Panc1 (cell line): ENCODE results near the gene PDZD2. TPM values are rescaled to one million over a fixed set of nuclear protein-coding genes. Genes with fewer than 3 reads are reported as not detected.

Experiments
- ATAC-seq: fragments of 200-7000 bp; cut with Tn5 transposase; 2 replicates; pipeline ENCODE4 v1.9.1; 2020; ENCODE audit warnings: mild to moderate bottlenecking, moderate library complexity
- BruUV-seq: library from RNA; stranded (reverse); fragments of 400-500 nt; replicated peaks from 2 replicates; lab custom pipeline; 2021; lab: Mats Ljungman, UMichigan
- CTCF ChIA-PET: fragments of 300-600 bp; sonication (Branson Sonifier 250); formaldehyde crosslinking; loops from one replicate; lab custom pipeline; 2022; ENCODE audit warnings: antibody characterized with exemption; lab: Charles Lee
- POLR2A ChIA-PET: fragments of 300-600 bp; sonication (Branson Sonifier 250); formaldehyde crosslinking; loops from one replicate; lab custom pipeline; 2022; ENCODE audit warnings: antibody characterized with exemption; lab: Charles Lee
- DNase-seq: peaks from one replicate; pipeline ENCODE4 v3.0.0-alpha.2; 2010; ENCODE audit warnings: low read depth, low spot score
- H3K27ac ChIP-seq: 2 replicates; pipeline ENCODE4 v1.5.1; 2011; ENCODE audit warnings: mild to moderate bottlenecking, low read length, inconsistent platforms
- H3K27me3 ChIP-seq: fragments of 200-500 bp; sonication (Bioruptor generic); 2 replicates; pipeline ENCODE4 v1.6.0; 2014; ENCODE audit warnings: low read length, inconsistent platforms; ENCODE audit not compliant: control insufficient read depth, insufficient read depth
- H3K36me3 ChIP-seq: fragments of 200-500 bp; sonication (Bioruptor generic); 2 replicates; pipeline ENCODE4 v1.5.1; 2014; ENCODE audit warnings: inconsistent platforms, mild to moderate bottlenecking, low read length, moderate library complexity; ENCODE audit not compliant: control insufficient read depth, insufficient read depth
- H3K4me1 ChIP-seq: 2 replicates; pipeline ENCODE4 v1.5.1; 2011; ENCODE audit warnings: inconsistent platforms, mild to moderate bottlenecking, low read length, moderate library complexity; ENCODE audit not compliant: control insufficient read depth, insufficient read depth
- H3K4me3 ChIP-seq, 2 experiments: 2 replicates each; pipeline ENCODE4 v1.5.1; 2011 to 2012; ENCODE audit warnings: low read depth in 2 of 2, low read length in 2 of 2, mild to moderate bottlenecking in 2 of 2, inconsistent platforms in 1 of 2, moderate library complexity in 1 of 2
- H3K9me3 ChIP-seq: fragments of 200-500 bp; sonication (Bioruptor generic); 2 replicates; pipeline ENCODE4 v1.5.1; 2014; ENCODE audit warnings: low read depth, mild to moderate bottlenecking, inconsistent platforms, low read length, moderate library complexity; ENCODE audit not compliant: control insufficient read depth, insufficient read depth
- CTCF ChIP-seq: fragments of 450-650 bp; IDR thresholded peaks from 2 replicates; pipeline ENCODE4 v1.5.1; 2017; ENCODE audit warnings: mild to moderate bottlenecking
- POLR2AphosphoS5 ChIP-seq: IDR thresholded peaks from 2 replicates; pipeline ENCODE4 v1.6.1; 2012; ENCODE audit warnings: mild to moderate bottlenecking, low read depth, low read length, moderate library complexity
- SIN3A ChIP-seq: IDR thresholded peaks from 2 replicates; pipeline ENCODE4 v1.6.1; 2012; ENCODE audit warnings: low read depth, mild to moderate bottlenecking, low read length, moderate library complexity, borderline replicate concordance; ENCODE audit not compliant: insufficient read depth
- TCF7L2 ChIP-seq: IDR thresholded peaks from 2 replicates; pipeline ENCODE4 v1.6.1; 2011; ENCODE audit warnings: mild to moderate bottlenecking, low read depth, low read length, inconsistent platforms
- in situ Hi-C: cut with HindIII; loops from 2 replicates; pipeline ENCODE4 v1.10.0; 2016; ENCODE audit warnings: low sequenced_read_pairs, low pct_unique_long_range_greater_than_20kb
- intact Hi-C: fragments of 100-400 bp; cut with micrococcal nuclease; formaldehyde crosslinking; loops from one replicate; pipeline ENCODE4 v1.10.0; 2022; ENCODE audit not compliant: unreplicated experiment
- total RNA-seq: library from RNA; stranded (reverse); gene quantifications from one replicate; pipeline ENCODE4 v1.2.1, GENCODE V29; 2021; ENCODE audit not compliant: unreplicated experiment
- TF ChIP-seq, protein P1 (sequence below), 2 experiments: IDR thresholded peaks; 2 replicates each; pipeline ENCODE4 v1.6.1; 2011 to 2012; ENCODE audit warnings: low read depth in 2 of 2, control low read depth in 1 of 2, low read length in 1 of 2, mild to moderate bottlenecking in 1 of 2, moderate library complexity in 1 of 2; ENCODE audit not compliant: insufficient read depth in 1 of 2

The PDZD2 gene
- total RNA-seq, 1 experiment from 2014 or later, result 0.10 TPM

DNA sequence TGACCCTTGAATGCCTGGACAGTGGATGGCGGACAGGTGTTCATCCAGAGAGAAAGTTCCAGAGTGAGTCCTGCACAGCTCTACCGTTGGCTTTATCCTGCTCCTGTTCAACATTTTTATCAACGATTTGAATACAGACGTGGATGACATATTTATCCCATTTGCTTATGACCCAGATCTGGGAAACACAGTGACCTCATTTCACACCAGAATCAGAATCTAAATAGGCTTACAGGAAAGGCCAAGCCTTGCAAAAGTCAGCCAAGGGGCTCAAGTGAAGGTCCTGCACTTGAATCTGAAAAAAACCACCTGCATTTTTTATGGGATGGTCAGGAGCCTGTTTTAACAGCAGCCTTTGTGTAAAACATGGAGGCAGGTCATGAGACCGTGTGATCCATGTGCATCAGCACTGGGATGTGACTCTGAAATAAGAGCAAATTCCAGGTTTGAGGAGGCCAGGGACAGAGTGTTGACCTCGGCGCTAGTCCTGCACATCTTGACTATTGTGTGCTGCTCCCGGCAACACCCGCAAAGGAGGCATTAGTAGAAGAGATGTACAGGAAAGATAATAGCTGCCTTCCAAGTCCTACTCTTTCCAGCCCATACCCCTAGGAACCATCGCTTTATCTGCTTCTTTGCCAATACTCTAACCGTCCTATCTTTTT is 18.5 kb downstream of the PDZD2 start:
- no peaks in the 10 kb centered on the region for H3K9me3 ChIP-seq
- no peaks in the 10 kb centered on the region for H3K36me3 ChIP-seq
- ATAC-seq, result no peak
- H3K27me3 ChIP-seq, result peaks cover 40% of the 10 kb centered on the region
- DNase-seq, result no peak
- in situ Hi-C loops (no loop called here), intact Hi-C loops (no loop called here)
- ChIA-PET POLR2A (no interaction called here), CTCF (no interaction called here)
- H3K4me3 ChIP-seq, result no peak overlapping the region
- no peaks in the 10 kb centered on the region for H3K4me1 ChIP-seq
- H3K27ac ChIP-seq, result no peak overlapping the region
- no peak for TF ChIP-seq CTCF
- no peak for TF ChIP-seq SIN3A
- TF ChIP-seq, protein P1, sequence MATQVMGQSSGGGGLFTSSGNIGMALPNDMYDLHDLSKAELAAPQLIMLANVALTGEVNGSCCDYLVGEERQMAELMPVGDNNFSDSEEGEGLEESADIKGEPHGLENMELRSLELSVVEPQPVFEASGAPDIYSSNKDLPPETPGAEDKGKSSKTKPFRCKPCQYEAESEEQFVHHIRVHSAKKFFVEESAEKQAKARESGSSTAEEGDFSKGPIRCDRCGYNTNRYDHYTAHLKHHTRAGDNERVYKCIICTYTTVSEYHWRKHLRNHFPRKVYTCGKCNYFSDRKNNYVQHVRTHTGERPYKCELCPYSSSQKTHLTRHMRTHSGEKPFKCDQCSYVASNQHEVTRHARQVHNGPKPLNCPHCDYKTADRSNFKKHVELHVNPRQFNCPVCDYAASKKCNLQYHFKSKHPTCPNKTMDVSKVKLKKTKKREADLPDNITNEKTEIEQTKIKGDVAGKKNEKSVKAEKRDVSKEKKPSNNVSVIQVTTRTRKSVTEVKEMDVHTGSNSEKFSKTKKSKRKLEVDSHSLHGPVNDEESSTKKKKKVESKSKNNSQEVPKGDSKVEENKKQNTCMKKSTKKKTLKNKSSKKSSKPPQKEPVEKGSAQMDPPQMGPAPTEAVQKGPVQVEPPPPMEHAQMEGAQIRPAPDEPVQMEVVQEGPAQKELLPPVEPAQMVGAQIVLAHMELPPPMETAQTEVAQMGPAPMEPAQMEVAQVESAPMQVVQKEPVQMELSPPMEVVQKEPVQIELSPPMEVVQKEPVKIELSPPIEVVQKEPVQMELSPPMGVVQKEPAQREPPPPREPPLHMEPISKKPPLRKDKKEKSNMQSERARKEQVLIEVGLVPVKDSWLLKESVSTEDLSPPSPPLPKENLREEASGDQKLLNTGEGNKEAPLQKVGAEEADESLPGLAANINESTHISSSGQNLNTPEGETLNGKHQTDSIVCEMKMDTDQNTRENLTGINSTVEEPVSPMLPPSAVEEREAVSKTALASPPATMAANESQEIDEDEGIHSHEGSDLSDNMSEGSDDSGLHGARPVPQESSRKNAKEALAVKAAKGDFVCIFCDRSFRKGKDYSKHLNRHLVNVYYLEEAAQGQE (IDR thresholded peaks at IDR 0.05; ENCODE audit: insufficient read depth in 1 of 2, low read depth in 2 of 2, low read length in 1 of 2), result no peak
- no peak for TF ChIP-seq POLR2AphosphoS5
- no peak for TF ChIP-seq TCF7L2
- BruUV-seq, result no TSS peak

GRCh38 chr5:31661257-31661656 is 22.3 kb downstream of the PDZD2 start:
- no peak for ATAC-seq
- POLR2A ChIA-PET, result interaction anchor here (0.7 kb wide), 1 partner anchor 50 kb away, joined by 12 read pairs; no protein-coding TSS in a partner anchor
- no peak overlapping the region for H3K4me3 ChIP-seq
- TF ChIP-seq POLR2AphosphoS5 (no peak), CTCF (no peak), SIN3A (no peak), TCF7L2 (no peak)
- TF ChIP-seq, protein P1 (IDR thresholded peaks at IDR 0.05; ENCODE audit: insufficient read depth in 1 of 2, low read depth in 2 of 2, low read length in 1 of 2), result no peak
- CTCF ChIA-PET, result no interaction called here
- in situ Hi-C loops (no loop called here), intact Hi-C loops (no loop called here)
- no peaks in the 10 kb centered on the region for H3K9me3 ChIP-seq
- H3K4me1 ChIP-seq, result no peaks in the 10 kb centered on the region
- H3K36me3 ChIP-seq, result no peaks in the 10 kb centered on the region
- H3K27ac ChIP-seq, result no peak overlapping the region
- BruUV-seq, result no TSS peak
- no peak for DNase-seq
- peaks cover 41% of the 10 kb centered on the region for H3K27me3 ChIP-seq
